Astrocyte (in vitro differentiated cells and primary cell): ENCODE data around the gene PTPRCAP. TPM values are rescaled to one million over a fixed set of nuclear protein-coding genes. Genes with fewer than 3 reads are reported as not detected.

Experiments
- DNase-seq: peaks from one replicate; pipeline ENCODE4 v3.0.0-alpha.2; 2010; ENCODE audit warnings: low read depth
- FAIRE-seq: peaks from 2 replicates; lab custom pipeline; 2011; peaks lifted over from hg19 to GRCh38; lab: Jason Lieb, UNC
- H2AFZ ChIP-seq: 2 replicates; pipeline ENCODE4 v1.6.0; 2012; ENCODE audit warnings: low read depth, low read length, inconsistent platforms
- H3K27ac ChIP-seq: 2 replicates; pipeline ENCODE4 v1.5.1; 2011; ENCODE audit warnings: low read depth, low read length, inconsistent platforms
- H3K27me3 ChIP-seq: 2 replicates; pipeline ENCODE4 v1.6.0; 2011; ENCODE audit warnings: low read length, inconsistent platforms; ENCODE audit not compliant: insufficient read depth
- H3K36me3 ChIP-seq: 2 replicates; pipeline ENCODE4 v1.5.1; 2011; ENCODE audit warnings: low read length, inconsistent platforms; ENCODE audit not compliant: insufficient read depth
- H3K4me1 ChIP-seq: 2 replicates; pipeline ENCODE4 v1.5.1; 2011; ENCODE audit warnings: low read length, inconsistent platforms; ENCODE audit not compliant: insufficient read depth
- H3K4me2 ChIP-seq: 2 replicates; pipeline ENCODE4 v1.6.0; 2012; ENCODE audit warnings: low read length, inconsistent platforms
- H3K4me3 ChIP-seq: 2 replicates; pipeline ENCODE4 v1.5.1; 2011; ENCODE audit warnings: low read depth, mild to moderate bottlenecking, low read length, inconsistent platforms; ENCODE audit not compliant: insufficient read depth
- H3K79me2 ChIP-seq: 2 replicates; pipeline ENCODE4 v1.6.0; 2012; ENCODE audit warnings: mild to moderate bottlenecking, low read length, inconsistent platforms; ENCODE audit not compliant: insufficient read depth
- H3K9ac ChIP-seq: 2 replicates; pipeline ENCODE4 v1.6.0; 2012; ENCODE audit warnings: mild to moderate bottlenecking, low read length, inconsistent platforms
- H3K9me3 ChIP-seq: 2 replicates; pipeline ENCODE4 v1.5.1; 2012; ENCODE audit warnings: low read depth, mild to moderate bottlenecking, low read length, inconsistent platforms; ENCODE audit not compliant: insufficient read depth
- H4K20me1 ChIP-seq: 2 replicates; pipeline ENCODE4 v1.6.0; 2012; ENCODE audit warnings: low read length, inconsistent platforms; ENCODE audit not compliant: insufficient read depth
- H3K27ac Mint-ChIP-seq: one replicate; pipeline ENCODE4 v1.8.0; 2021; ENCODE audit warnings: mild to moderate bottlenecking, mixed read lengths; ENCODE audit not compliant: unreplicated experiment
- H3K27me3 Mint-ChIP-seq: one replicate; pipeline ENCODE4 v1.8.0; 2021; ENCODE audit warnings: low read depth, mixed read lengths; ENCODE audit not compliant: unreplicated experiment
- H3K36me3 Mint-ChIP-seq: one replicate; pipeline ENCODE4 v1.8.0; 2021; ENCODE audit warnings: low read depth, mixed read lengths; ENCODE audit not compliant: unreplicated experiment
- H3K4me1 Mint-ChIP-seq: one replicate; pipeline ENCODE4 v1.8.0; 2021; ENCODE audit warnings: low read depth, mixed read lengths; ENCODE audit not compliant: unreplicated experiment
- H3K4me3 Mint-ChIP-seq: one replicate; pipeline ENCODE4 v1.8.0; 2021; ENCODE audit warnings: mild to moderate bottlenecking, moderate library complexity, mixed read lengths; ENCODE audit not compliant: unreplicated experiment
- H3K9me3 Mint-ChIP-seq: one replicate; pipeline ENCODE4 v1.8.0; 2021; ENCODE audit warnings: mild to moderate bottlenecking, mixed read lengths; ENCODE audit not compliant: unreplicated experiment
- CTCF ChIP-seq: IDR thresholded peaks from 2 replicates; pipeline ENCODE4 v1.5.1; 2011; ENCODE audit warnings: low read depth, mild to moderate bottlenecking, inconsistent platforms, low read length, moderate library complexity; ENCODE audit not compliant: insufficient read depth
- EZH2 ChIP-seq: IDR thresholded peaks from 2 replicates; pipeline ENCODE4 v1.6.1; 2012; ENCODE audit warnings: mild to moderate bottlenecking, low read length, inconsistent platforms; ENCODE audit not compliant: insufficient read depth
- total RNA-seq: library from RNA; stranded (reverse); gene quantifications from 2 replicates; pipeline ENCODE4 v1.2.1, GENCODE V29; 2021

Gene PTPRCAP
- total RNA-seq, 1 donor from 2014 or later: 1.7 TPM

GRCh38 chr11:67406969-67407687 is 30.4 kb downstream of the PTPRCAP start:
- H3K36me3 Mint-ChIP-seq: peaks cover 3% of the 10 kb centered on the region
- Histone ChIP-seq H3K9me3 (no peaks in the 10 kb centered on the region), H3K27ac (no peak overlapping the region), H3K9ac (no peak overlapping the region), H3K4me1 (peaks cover 2% of the 10 kb centered on the region), H4K20me1 (no peaks in the 10 kb centered on the region), H2AFZ (no peak overlapping the region), H3K27me3 (peaks cover 19% of the 10 kb centered on the region), H3K36me3 (no peaks in the 10 kb centered on the region), H3K79me2 (no peaks in the 10 kb centered on the region), H3K4me3 (no peak overlapping the region), H3K4me2 (no peak overlapping the region)
- peaks cover 18% of the 10 kb centered on the region for H3K27me3 Mint-ChIP-seq
- H3K9me3 Mint-ChIP-seq: no peaks in the 10 kb centered on the region
- DNase-seq (no peak), FAIRE-seq (no peak)
- TF ChIP-seq CTCF (no peak), EZH2 (no peak)
- no peak overlapping the region for H3K4me3 Mint-ChIP-seq
- peak overlapping the region; percentile 55 for H3K27ac Mint-ChIP-seq
- no peaks in the 10 kb centered on the region for H3K4me1 Mint-ChIP-seq

GRCh38 chr11:67406420-67406968 is 31.0 kb downstream of the PTPRCAP start:
- DNase-seq (no peak), FAIRE-seq (no peak)
- Histone ChIP-seq H3K4me1 (peaks cover 4% of the 10 kb centered on the region), H2AFZ (no peak overlapping the region), H3K79me2 (no peaks in the 10 kb centered on the region), H3K4me3 (no peak overlapping the region), H3K27ac (no peak overlapping the region), H3K27me3 (peaks cover 13% of the 10 kb centered on the region), H3K9me3 (no peaks in the 10 kb centered on the region), H4K20me1 (no peaks in the 10 kb centered on the region), H3K36me3 (no peaks in the 10 kb centered on the region), H3K9ac (no peak overlapping the region), H3K4me2 (no peak overlapping the region)
- Mint-ChIP-seq H3K27ac (no peak overlapping the region), H3K36me3 (peaks cover 3% of the 10 kb centered on the region), H3K9me3 (no peaks in the 10 kb centered on the region), H3K27me3 (peaks cover 18% of the 10 kb centered on the region), H3K4me1 (no peaks in the 10 kb centered on the region), H3K4me3 (no peak overlapping the region)
- TF ChIP-seq EZH2 (no peak), CTCF (no peak)
